Karpas-422 (cell line): ENCODE results near the gene WDR62. TPM values are rescaled to one million over a fixed set of nuclear protein-coding genes. Genes with fewer than 3 reads are reported as not detected.
A peak's percentile ranks its signal among the peaks of the same experiment; 100 is the strongest.
"Not testable (repeated sequence)": the region's sequence is repeated elsewhere in the genome, so short reads cannot be mapped to it uniquely, and the experiment has no call there.

Experiments
- DNase-seq: peaks from one replicate; pipeline ENCODE4 v3.0.0-alpha.2; 2015
- H2AFZ ChIP-seq: fragments of 200-600 bp; sonication (generic); 2 replicates; pipeline ENCODE4 v1.6.1; 2014; ENCODE audit warnings: antibody characterized with exemption, low read length, mixed read lengths
- H3K27ac ChIP-seq: fragments of 200-600 bp; sonication (generic); 2 replicates; pipeline ENCODE4 v1.5.1; 2014; ENCODE audit warnings: mild to moderate bottlenecking, low read length, moderate library complexity
- H3K27me3 ChIP-seq: fragments of 200-600 bp; sonication (generic); 2 replicates; pipeline ENCODE4 v1.6.1; 2014; ENCODE audit warnings: low read length, mixed read lengths
- H3K36me3 ChIP-seq: fragments of 200-600 bp; sonication (generic); 2 replicates; pipeline ENCODE4 v1.6.1; 2014; ENCODE audit warnings: low read length, mixed read lengths; ENCODE audit not compliant: insufficient read depth
- H3K4me1 ChIP-seq: fragments of 200-600 bp; sonication (generic); 2 replicates; pipeline ENCODE4 v1.6.1; 2014; ENCODE audit warnings: mild to moderate bottlenecking, low read length, mixed read lengths
- H3K4me2 ChIP-seq: fragments of 200-600 bp; sonication (generic); 2 replicates; pipeline ENCODE4 v1.6.1; 2014; ENCODE audit warnings: low read length, low read depth, mild to moderate bottlenecking; ENCODE audit not compliant: poor library complexity, severe bottlenecking
- H3K4me3 ChIP-seq: fragments of 200-600 bp; sonication (generic); 2 replicates; pipeline ENCODE4 v1.5.1; 2014; ENCODE audit warnings: mild to moderate bottlenecking, antibody characterized with exemption, low read length, mixed read lengths
- H3K79me2 ChIP-seq: fragments of 200-600 bp; sonication (generic); 2 replicates; pipeline ENCODE4 v1.6.1; 2014; ENCODE audit warnings: mild to moderate bottlenecking, low read length, mixed read lengths
- H3K9ac ChIP-seq: fragments of 200-600 bp; sonication (generic); 2 replicates; pipeline ENCODE4 v1.6.0; 2014; ENCODE audit warnings: low read length
- H3K9me2 ChIP-seq: fragments of 200-600 bp; sonication (generic), shearing (Covaris generic); replicated peaks from 2 replicates; pipeline ENCODE4 v1.6.0; 2014; ENCODE audit warnings: mild to moderate bottlenecking, low read length, moderate library complexity; ENCODE audit not compliant: insufficient read depth
- H3K9me3 ChIP-seq: fragments of 300-700, 200-600 bp; sonication (generic); 2 replicates; pipeline ENCODE4 v1.6.1; 2014; ENCODE audit warnings: low read length, mixed read lengths
- H4K20me1 ChIP-seq: fragments of 200-600 bp; sonication (generic); 2 replicates; pipeline ENCODE4 v1.6.1; 2014; ENCODE audit warnings: mild to moderate bottlenecking, antibody characterized with exemption, low read length, low read depth; ENCODE audit not compliant: insufficient read depth
- total RNA-seq: library from RNA; depleted of rRNA; stranded (reverse); fragments of >200 nt; shearing (Covaris generic); gene quantifications from 2 replicates; pipeline ENCODE4 v1.2.3, GENCODE V29; 2014; ENCODE audit warnings: low replicate concordance

WDR62 gene
- total RNA-seq, 1 experiment from 2014 or later = 9.4 TPM

- H2AFZ ChIP-seq = no peak overlapping the region
- H4K20me1 ChIP-seq = 0 out of 2 replicates have a peak, but pooled peaks cover 3% of the 10 kb centered on the region
- peaks cover 26% of the 10 kb centered on the region for H3K36me3 ChIP-seq
- H3K9me3 ChIP-seq = no peaks in the 10 kb centered on the region
- peak; percentile 77 for DNase-seq
- H3K27ac ChIP-seq = peak overlapping the region; percentile 90
- H3K4me3 ChIP-seq = no peak overlapping the region
- H3K27me3 ChIP-seq = no peaks in the 10 kb centered on the region
- H3K4me2 ChIP-seq = peak overlapping the region; percentile 55
- H3K79me2 ChIP-seq = peaks cover 68% of the 10 kb centered on the region
- H3K9ac ChIP-seq = peak overlapping the region; percentile 52
- peaks cover 67% of the 10 kb centered on the region for H3K4me1 ChIP-seq
- no peaks in the 10 kb centered on the region for H3K9me2 ChIP-seq
These were observed 5.7 kb downstream of the WDR62 start for GRCh38 chr19:36060430-36060829.

- H3K9me2 ChIP-seq = no peaks in the 10 kb centered on the region
- peak overlapping the region; percentile 55 for H3K4me2 ChIP-seq
- peak; percentile 55 for DNase-seq
- H3K4me3 ChIP-seq = peak overlapping the region; percentile 38
- H4K20me1 ChIP-seq = 0 out of 2 replicates have a peak, but pooled peaks cover 3% of the 10 kb centered on the region
- peaks cover 58% of the 10 kb centered on the region for H3K4me1 ChIP-seq
- H3K9me3 ChIP-seq = no peaks in the 10 kb centered on the region
- H3K27me3 ChIP-seq = no peaks in the 10 kb centered on the region
- peaks cover 62% of the 10 kb centered on the region for H3K79me2 ChIP-seq
- peaks cover 33% of the 10 kb centered on the region for H3K36me3 ChIP-seq
- peak overlapping the region; percentile 90 for H3K27ac ChIP-seq
- H2AFZ ChIP-seq = no peak overlapping the region
- H3K9ac ChIP-seq = peak overlapping the region; percentile 52
These were observed 6.7 kb downstream of the WDR62 start for GRCh38 chr19:36061367-36061766.

- no peak overlapping the region for H2AFZ ChIP-seq
- H3K9me3 ChIP-seq = no peaks in the 10 kb centered on the region
- no peaks in the 10 kb centered on the region for H3K9me2 ChIP-seq
- no peaks in the 10 kb centered on the region for H4K20me1 ChIP-seq
- H3K4me2 ChIP-seq = no peak overlapping the region
- H3K4me3 ChIP-seq = no peak overlapping the region
- H3K27ac ChIP-seq = no peak overlapping the region
- no peak overlapping the region for H3K9ac ChIP-seq
- H3K4me1 ChIP-seq = peaks cover 27% of the 10 kb centered on the region
- DNase-seq = no peak
- H3K27me3 ChIP-seq = no peaks in the 10 kb centered on the region
- H3K36me3 ChIP-seq = peaks cover 40% of the 10 kb centered on the region
- peaks cover 37% of the 10 kb centered on the region for H3K79me2 ChIP-seq
These were observed 10.1 kb downstream of the WDR62 start for GRCh38 chr19:36064826-36065225.

GRCh38 chr19:36067681-36068080, 13.0 kb downstream of the WDR62 start:
- peaks cover 15% of the 10 kb centered on the region for H3K79me2 ChIP-seq
- H3K27ac ChIP-seq = no peak overlapping the region
- DNase-seq = no peak
- H3K9ac ChIP-seq = no peak overlapping the region
- no peaks in the 10 kb centered on the region for H3K9me3 ChIP-seq
- no peak overlapping the region for H3K4me2 ChIP-seq
- no peaks in the 10 kb centered on the region for H3K27me3 ChIP-seq
- peaks cover 35% of the 10 kb centered on the region for H3K36me3 ChIP-seq
- H3K4me3 ChIP-seq = no peak overlapping the region
- peaks cover 4% of the 10 kb centered on the region; the same call in 1 of the 2 replicates for H3K4me1 ChIP-seq
- no peak overlapping the region for H2AFZ ChIP-seq
- H3K9me2 ChIP-seq = no peaks in the 10 kb centered on the region
- H4K20me1 ChIP-seq = no peaks in the 10 kb centered on the region

GRCh38 chr19:36068810-36069499, 14.3 kb downstream of the WDR62 start:
- H3K4me3 ChIP-seq = not testable (repeated sequence)

GRCh38 chr19:36072081-36072480, 17.4 kb downstream of the WDR62 start:
- H4K20me1 ChIP-seq = no peaks in the 10 kb centered on the region

More at GRCh38 chr19:36068810-36069499, 14.3 kb downstream of the WDR62 start:
- not testable (repeated sequence) for H3K27ac ChIP-seq, DNase-seq, H3K4me1 ChIP-seq, H3K27me3 ChIP-seq, H2AFZ ChIP-seq, H3K4me2 ChIP-seq, H3K9me2 ChIP-seq, H4K20me1 ChIP-seq, H3K79me2 ChIP-seq, H3K9ac ChIP-seq, H3K9me3 ChIP-seq
- peaks cover 39% of the 10 kb centered on the region for H3K36me3 ChIP-seq

GRCh38 chr19:36073121-36073876, 18.6 kb downstream of the WDR62 start:
- Histone ChIP-seq H3K36me3 (peaks cover 21% of the 10 kb centered on the region), H2AFZ (no peak overlapping the region), H3K27me3 (no peaks in the 10 kb centered on the region), H3K9me3 (no peaks in the 10 kb centered on the region), H4K20me1 (no peaks in the 10 kb centered on the region), H3K9me2 (no peaks in the 10 kb centered on the region), H3K4me3 (no peak overlapping the region), H3K4me2 (no peak overlapping the region), H3K9ac (no peak overlapping the region), H3K4me1 (peaks cover 2% of the 10 kb centered on the region; the same call in 1 of the 2 replicates), H3K27ac (no peak overlapping the region), H3K79me2 (no peaks in the 10 kb centered on the region)
- peak; percentile 54 for DNase-seq

More at GRCh38 chr19:36072081-36072480, 17.4 kb downstream of the WDR62 start:
- no peak overlapping the region for H2AFZ ChIP-seq
- H3K27ac ChIP-seq = no peak overlapping the region
- no peaks in the 10 kb centered on the region for H3K79me2 ChIP-seq
- H3K4me1 ChIP-seq = peaks cover 2% of the 10 kb centered on the region; the same call in 1 of the 2 replicates
- no peak overlapping the region for H3K4me3 ChIP-seq
- DNase-seq = no peak
- H3K9me3 ChIP-seq = no peaks in the 10 kb centered on the region
- no peak overlapping the region for H3K4me2 ChIP-seq
- no peaks in the 10 kb centered on the region for H3K27me3 ChIP-seq
- no peaks in the 10 kb centered on the region for H3K9me2 ChIP-seq
- H3K9ac ChIP-seq = no peak overlapping the region
- peaks cover 29% of the 10 kb centered on the region for H3K36me3 ChIP-seq

- peaks cover 39% of the 10 kb centered on the region for H3K36me3 ChIP-seq
- 0 out of 2 replicates have a peak, but pooled peaks cover 2% of the 10 kb centered on the region for H4K20me1 ChIP-seq
- H3K4me3 ChIP-seq = no peak overlapping the region
- peaks cover 8% of the 10 kb centered on the region for H3K79me2 ChIP-seq
- no peak overlapping the region for H3K9ac ChIP-seq
- no peaks in the 10 kb centered on the region for H3K9me2 ChIP-seq
- H2AFZ ChIP-seq = no peak overlapping the region
- DNase-seq = no peak
- H3K9me3 ChIP-seq = no peaks in the 10 kb centered on the region
- no peak overlapping the region for H3K27ac ChIP-seq
- H3K4me2 ChIP-seq = no peak overlapping the region
- H3K4me1 ChIP-seq = no peaks in the 10 kb centered on the region
- H3K27me3 ChIP-seq = no peaks in the 10 kb centered on the region
These were observed 24.8 kb downstream of the WDR62 start for GRCh38 chr19:36079389-36079945.
